GM23338 (cell line): ENCODE data around the gene FAM50A.

Experiments
- CREB1 ChIP-seq: fragments of 250-450 bp; sonication (Bioruptor Pico); IDR thresholded peaks from 2 replicates; pipeline ENCODE4 v1.5.0; 2020; ENCODE audit warnings: low read depth, mild to moderate bottlenecking, moderate library complexity
- EZH2phosphoT487 ChIP-seq: fragments of 200-600 bp; sonication (generic); IDR thresholded peaks from one replicate; pipeline ENCODE4 v1.8.1; 2018; ENCODE audit warnings: antibody characterized with exemption; ENCODE audit not compliant: unreplicated experiment
- JUNB ChIP-seq: IDR thresholded peaks from one replicate; pipeline ENCODE4 v1.6.1; 2016; ENCODE audit warnings: antibody characterized with exemption; ENCODE audit not compliant: unreplicated experiment
- TF ChIP-seq, protein P1 (sequence below), 2 experiments: fragments of 200-600 bp in 1 of 2; sonication (generic) in 1 of 2; conservative IDR thresholded peaks; 2 replicates each; pipeline versions ENCODE4 v1.5.1 to v1.6.1; 2016 to 2017; ENCODE audit warnings: antibody characterized with exemption in 2 of 2, low read depth in 2 of 2, mild to moderate bottlenecking in 2 of 2, moderate library complexity in 1 of 2

DNA sequence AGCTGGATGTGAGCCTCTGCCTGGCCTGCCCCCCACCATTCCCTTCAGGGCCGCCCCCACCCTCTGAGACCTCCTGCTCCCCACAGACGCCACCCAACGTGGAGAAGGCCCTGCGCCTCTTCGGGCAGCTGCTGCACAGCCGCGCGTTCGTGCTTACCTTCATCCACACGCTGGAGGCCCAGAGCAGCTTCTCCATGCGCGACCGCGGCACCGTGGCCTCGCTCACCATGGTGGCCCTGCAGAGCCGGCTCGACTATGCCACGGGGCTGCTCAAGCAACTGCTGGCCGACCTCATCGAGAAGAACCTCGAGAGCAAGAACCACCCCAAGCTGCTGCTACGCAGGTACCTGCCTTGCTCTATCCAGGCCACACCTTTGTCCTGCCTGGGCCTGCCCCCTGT is 24.3 kb downstream of the FAM50A start:
- TF ChIP-seq EZH2phosphoT487 (no peak), CREB1 (CRISPR knock-in tag) (no peak), JUNB (no peak)
- TF ChIP-seq, protein P1, sequence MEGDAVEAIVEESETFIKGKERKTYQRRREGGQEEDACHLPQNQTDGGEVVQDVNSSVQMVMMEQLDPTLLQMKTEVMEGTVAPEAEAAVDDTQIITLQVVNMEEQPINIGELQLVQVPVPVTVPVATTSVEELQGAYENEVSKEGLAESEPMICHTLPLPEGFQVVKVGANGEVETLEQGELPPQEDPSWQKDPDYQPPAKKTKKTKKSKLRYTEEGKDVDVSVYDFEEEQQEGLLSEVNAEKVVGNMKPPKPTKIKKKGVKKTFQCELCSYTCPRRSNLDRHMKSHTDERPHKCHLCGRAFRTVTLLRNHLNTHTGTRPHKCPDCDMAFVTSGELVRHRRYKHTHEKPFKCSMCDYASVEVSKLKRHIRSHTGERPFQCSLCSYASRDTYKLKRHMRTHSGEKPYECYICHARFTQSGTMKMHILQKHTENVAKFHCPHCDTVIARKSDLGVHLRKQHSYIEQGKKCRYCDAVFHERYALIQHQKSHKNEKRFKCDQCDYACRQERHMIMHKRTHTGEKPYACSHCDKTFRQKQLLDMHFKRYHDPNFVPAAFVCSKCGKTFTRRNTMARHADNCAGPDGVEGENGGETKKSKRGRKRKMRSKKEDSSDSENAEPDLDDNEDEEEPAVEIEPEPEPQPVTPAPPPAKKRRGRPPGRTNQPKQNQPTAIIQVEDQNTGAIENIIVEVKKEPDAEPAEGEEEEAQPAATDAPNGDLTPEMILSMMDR (conservative IDR thresholded peaks at IDR 0.05; ENCODE audit: low read depth in 2 of 2): no peak
